GM20000 (cell line): ENCODE measurements around the gene SLC6A6.

Source experiments
- DNase-seq: peaks from one replicate; pipeline ENCODE4 v3.0.0; 2012; ENCODE audit warnings: low spot score
- CTCF ChIP-seq: IDR thresholded peaks from 2 replicates; pipeline ENCODE4 v1.5.1; 2012; ENCODE audit warnings: mild to moderate bottlenecking, control low read depth; ENCODE audit errors: extremely low read depth, missing control alignments

SLC6A6 gene

GRCh38 chr3:14462738-14463137 is 60.3 kb downstream of the SLC6A6 start:
- no peak for TF ChIP-seq CTCF

GRCh38 chr3:14463330-14464140 is 61.1 kb downstream of the SLC6A6 start:
- no peak for TF ChIP-seq CTCF
- DNase-seq = no peak

More at GRCh38 chr3:14462738-14463137, 60.3 kb downstream of the SLC6A6 start:
- no peak for DNase-seq

GRCh38 chr3:14464141-14464465 is 61.7 kb downstream of the SLC6A6 start:
- no peak for DNase-seq
- no peak for TF ChIP-seq CTCF

- no peak for TF ChIP-seq CTCF
Observed at GRCh38 chr3:14464521-14464920, 62.1 kb downstream of the SLC6A6 start.

GRCh38 chr3:14465425-14465824 is 63.0 kb downstream of the SLC6A6 start:
- no peak for DNase-seq
- no peak for TF ChIP-seq CTCF

More at GRCh38 chr3:14464521-14464920, 62.1 kb downstream of the SLC6A6 start:
- DNase-seq = no peak

- no peak for DNase-seq
- no peak for TF ChIP-seq CTCF
Observed at GRCh38 chr3:14466179-14466903, 63.9 kb downstream of the SLC6A6 start.
